Activated T-helper 1 cell treated with anti-CD3 and anti-CD28 coated beads, Interleukin-2, amount 50 U/mL, for 16 hours (primary cell): ENCODE data around the gene ACR.

ENCODE experiments used
- DNase-seq, 2 donors: peaks; one replicate each; pipeline ENCODE4 v3.0.0-alpha.2; 2020; ENCODE audit warnings: low read depth in 1 of 2, low spot score in 1 of 2

The ACR gene

DNA sequence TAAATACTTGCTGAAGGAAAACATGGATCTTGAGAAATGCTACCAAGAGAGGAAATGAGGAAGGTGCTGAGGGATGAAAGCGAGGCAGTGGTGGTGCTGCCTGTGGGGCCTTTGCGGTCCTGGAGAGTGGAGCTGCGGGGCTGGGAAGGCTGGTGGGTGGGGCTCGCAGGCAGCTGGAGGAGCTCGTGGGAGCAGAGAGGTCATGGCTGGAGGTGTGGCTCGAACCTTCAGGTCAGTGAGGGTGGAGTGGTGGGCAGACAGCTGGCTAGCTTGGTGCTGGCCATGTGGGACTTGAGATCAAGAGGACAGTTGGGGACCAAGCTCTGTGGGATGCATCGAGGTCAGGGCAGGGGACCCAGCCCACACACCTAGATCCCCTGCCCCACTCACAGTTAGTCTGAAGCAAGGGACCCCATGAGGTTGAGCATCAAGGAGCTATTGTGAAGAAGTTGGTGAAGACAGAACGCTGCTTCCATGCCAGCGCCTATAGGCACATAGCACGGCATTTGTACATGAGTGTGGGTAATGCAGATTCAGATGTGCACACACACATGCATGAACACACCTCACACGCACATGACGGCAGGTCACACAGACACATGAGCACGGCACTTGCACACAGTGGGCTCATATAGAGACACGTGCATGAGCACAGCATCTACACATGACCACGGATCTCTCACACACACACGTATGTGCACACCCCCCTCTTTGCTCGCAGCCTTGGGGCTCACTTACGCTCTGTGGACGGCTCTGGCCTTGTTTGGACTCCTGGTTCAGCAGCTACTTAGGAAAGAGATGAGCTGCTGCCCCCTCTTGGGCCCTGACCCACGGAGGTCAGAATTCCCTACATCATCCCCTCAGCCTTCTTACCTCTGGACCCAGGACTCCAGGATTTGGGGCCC is 34.9 kb upstream of the ACR start:
- no peak for DNase-seq

GRCh38 chr22:50703726-50704509 is 34.1 kb upstream of the ACR start:
- no peak for DNase-seq

GRCh38 chr22:50704510-50705218 is 33.3 kb upstream of the ACR start:
- DNase-seq, result no peak

- no peak for DNase-seq
These were observed 32.7 kb upstream of the ACR start for GRCh38 chr22:50705219-50705691.

DNA sequence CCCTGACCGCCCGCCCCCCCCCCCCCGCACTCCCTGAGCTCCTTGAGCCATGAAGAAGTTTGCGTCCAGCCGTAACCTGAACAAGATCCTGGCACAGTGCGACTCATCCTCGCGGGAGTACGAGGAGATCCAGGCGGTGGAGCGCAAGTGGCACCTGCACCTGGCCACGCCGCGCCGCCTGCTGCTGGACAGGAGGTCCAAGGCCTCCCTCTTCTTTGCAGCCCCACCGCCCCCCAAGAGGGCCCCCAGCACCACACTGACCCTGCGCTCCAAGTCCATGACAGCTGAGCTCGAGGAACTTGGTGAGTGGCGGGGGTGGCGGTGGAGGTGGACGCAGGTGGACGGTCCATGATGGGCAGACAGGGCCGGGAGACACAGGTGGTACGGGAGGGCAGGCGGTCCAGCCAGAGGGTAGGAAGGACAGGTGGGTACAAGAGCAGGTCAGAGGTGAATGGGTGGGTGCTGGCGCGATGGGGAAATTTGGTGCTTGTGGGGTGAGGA is 32.1 kb upstream of the ACR start:
- no peak for DNase-seq

GRCh38 chr22:50706481-50707125 is 31.4 kb upstream of the ACR start:
- DNase-seq, result no peak

- DNase-seq, result no peak
These were observed 29.5 kb upstream of the ACR start for GRCh38 chr22:50708474-50708873.

GRCh38 chr22:50708996-50709395 is 29.0 kb upstream of the ACR start:
- no peak for DNase-seq

DNA sequence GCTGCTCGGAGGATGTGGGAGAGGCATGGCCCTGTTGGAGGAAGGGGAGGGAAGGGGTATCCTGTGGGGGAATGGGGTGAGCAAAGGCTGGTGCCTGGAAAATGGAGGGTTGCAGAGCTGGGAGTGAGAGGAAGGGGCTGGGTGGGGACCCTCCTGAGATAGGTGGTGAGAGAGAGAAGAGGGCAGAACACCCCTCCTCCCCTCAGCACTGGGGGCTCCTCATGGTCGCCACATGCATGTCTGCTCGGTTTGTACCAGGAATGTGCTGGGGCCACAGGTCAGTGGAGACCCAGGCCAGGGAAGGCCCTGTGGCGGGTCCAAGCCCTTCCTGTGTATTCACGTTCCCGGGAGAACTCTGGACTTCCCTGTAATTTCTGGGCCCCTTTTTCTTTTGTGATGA is 27.8 kb upstream of the ACR start:
- no peak for DNase-seq

DNA sequence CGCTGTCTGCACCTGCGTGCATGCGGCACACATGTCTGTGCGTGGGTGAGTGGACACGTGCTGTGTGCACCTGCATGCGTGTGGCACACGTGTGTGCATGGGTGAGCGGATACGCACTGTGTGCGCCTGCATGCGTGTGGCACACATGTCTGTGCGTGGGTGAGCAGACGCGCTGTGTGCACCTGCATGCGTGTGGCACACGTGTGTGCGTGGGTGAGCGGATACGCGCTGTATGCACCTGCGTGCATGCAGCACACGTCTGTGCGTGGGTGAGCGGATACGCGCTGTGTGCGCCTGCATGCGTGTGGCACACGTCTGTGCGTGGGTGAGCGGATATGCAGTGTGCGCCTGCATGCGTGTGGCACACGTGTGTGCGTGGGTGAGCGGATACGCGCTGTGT is 27.1 kb upstream of the ACR start:
- no peak for DNase-seq

DNA sequence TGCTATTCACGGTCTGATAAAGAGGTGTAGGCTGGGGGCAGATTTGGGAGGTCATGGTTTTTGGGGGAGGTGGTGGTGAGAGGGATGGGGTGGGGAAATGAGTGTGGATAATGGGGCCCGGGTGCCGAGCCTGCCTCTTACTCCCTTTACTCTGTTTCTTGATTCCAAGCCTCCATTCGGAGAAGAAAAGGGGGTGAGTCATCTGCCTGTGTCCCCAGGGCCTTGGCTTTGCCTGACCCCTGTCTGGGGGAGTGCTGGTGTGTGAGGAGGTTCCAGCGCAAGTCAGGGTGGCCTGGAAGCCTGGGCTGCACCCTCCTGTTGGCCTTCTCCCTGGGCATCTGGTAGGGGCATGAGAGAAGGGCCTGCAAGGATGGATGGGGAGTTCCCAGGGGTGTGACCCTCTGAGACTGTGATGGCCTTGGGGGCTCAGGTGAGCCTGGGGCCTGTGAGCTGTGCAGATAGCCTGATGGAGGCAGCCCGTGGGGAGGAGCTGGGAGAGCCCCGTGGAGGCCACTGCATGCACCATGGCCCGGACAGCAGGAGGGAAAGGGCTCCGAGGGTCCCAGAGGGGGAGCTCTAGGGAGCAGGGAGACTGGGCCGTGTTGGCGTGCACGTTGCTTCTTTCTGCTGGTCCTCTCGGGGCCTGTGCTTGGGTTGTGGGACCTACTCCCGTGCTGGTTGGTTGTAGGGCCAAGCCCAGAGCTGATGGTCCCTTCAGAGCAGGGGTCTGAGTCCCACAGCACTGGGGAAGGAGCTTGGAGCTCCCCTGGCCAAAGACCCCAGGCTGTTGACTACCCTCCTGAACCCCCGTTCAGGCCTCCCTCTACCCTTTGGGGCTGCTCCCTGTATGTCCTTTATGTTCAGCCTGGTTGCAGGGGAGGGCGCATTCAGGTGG is 26.3 kb upstream of the ACR start:
- DNase-seq, result no peak

GRCh38 chr22:50712341-50713007 is 25.5 kb upstream of the ACR start:
- DNase-seq, result no peak

DNA sequence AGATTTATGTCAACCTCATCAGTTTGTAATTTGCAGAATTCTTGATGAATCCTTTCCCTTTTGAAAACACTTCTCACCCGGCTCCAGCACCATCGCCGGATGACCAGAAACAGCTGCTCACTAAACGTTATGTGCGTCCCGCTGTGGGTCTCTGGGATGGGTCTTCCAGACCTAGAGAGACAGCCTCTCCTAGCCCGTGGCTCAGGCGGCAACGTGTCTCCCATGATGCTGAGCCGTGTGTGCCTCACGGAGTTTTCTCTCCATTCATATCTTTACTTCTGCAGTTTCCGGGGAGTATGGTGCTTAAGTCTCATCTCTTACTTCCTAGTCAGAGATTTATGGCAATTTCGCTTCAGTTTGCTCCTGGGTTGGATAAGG is 25.0 kb upstream of the ACR start:
- DNase-seq, result no peak

GRCh38 chr22:50713571-50714056 is 24.4 kb upstream of the ACR start:
- no peak for DNase-seq

- DNase-seq, result no peak
These were observed 23.9 kb upstream of the ACR start for GRCh38 chr22:50714150-50714549.

- no peak for DNase-seq
These were observed 23.3 kb upstream of the ACR start for GRCh38 chr22:50714631-50715179.

DNA sequence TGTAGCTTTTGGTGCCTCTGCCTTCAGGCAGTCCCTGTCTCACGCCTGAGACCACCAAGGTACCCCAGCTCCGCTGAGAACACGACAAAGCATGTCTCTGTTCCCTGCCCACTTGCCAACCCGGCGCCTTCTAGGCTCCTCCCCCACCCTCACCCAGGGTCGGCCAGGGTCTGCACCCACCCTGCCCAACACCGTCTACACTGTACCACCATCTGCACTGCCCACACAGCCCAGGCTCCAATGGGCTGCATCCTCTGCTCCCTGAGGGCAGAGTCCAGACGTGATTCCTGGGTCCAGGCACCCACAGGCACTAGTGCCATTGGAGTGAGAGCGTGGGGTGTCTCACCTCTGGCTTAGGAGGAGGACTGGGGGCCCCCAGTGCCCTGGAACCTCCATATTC is 22.8 kb upstream of the ACR start:
- DNase-seq, result no peak

GRCh38 chr22:50715776-50716175 is 22.2 kb upstream of the ACR start:
- no peak for DNase-seq
